Caki2 (cell line): ENCODE measurements around the gene DENND1B. TPM values are rescaled to one million over a fixed set of nuclear protein-coding genes. Genes with fewer than 3 reads are reported as not detected.

Experiments used
- DNase-seq: peaks from one replicate; pipeline ENCODE4 v3.0.0-alpha.2; 2015; ENCODE audit warnings: low read depth
- in situ Hi-C: cut with HindIII; loops from 2 replicates; pipeline ENCODE4 v1.10.0; 2016; ENCODE audit warnings: low sequenced_read_pairs, low pct_unique_long_range_greater_than_20kb, mixed read lengths
- total RNA-seq: library from RNA; depleted of rRNA; stranded (reverse); fragments of >200 nt; shearing (Covaris generic); gene quantifications from 2 replicates; pipeline ENCODE4 v1.2.3, GENCODE V29; 2014; ENCODE audit warnings: low replicate concordance; rRNA removed

Gene DENND1B
- total RNA-seq, 1 experiment from 2014 or later = 5.4 TPM

DNA sequence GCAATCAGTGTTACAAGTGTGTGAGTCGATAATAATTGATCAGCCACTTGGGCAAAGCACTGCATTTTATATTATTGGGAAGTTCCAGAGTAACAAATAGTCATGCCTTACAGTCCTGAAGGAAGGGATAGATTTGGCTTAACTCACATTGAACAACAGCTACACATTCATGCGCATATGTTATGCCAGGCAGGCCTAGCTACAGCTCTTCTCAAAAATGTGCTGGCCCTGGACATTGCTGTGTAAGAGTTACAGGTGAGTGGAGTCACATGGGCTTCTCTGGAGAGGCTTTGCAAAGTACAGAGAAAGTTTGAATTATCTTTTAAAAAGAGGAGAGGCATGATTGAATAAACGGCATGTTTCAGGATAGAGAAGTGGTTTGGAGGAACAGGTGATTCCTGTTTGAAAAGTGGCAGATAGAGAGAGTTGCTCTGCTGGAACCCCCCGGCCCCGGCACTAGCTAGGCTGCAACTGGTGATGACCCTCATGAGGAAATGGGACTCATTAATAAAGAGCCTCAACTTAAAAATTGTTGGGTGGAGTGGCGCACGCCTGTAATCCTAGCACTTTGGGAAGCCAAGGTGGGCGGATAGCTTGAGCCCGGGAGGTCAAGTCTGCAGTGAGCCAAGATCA, 306.6 kb downstream of the DENND1B start:
- no peak for DNase-seq
- in situ Hi-C loops = no loop called here

DNA sequence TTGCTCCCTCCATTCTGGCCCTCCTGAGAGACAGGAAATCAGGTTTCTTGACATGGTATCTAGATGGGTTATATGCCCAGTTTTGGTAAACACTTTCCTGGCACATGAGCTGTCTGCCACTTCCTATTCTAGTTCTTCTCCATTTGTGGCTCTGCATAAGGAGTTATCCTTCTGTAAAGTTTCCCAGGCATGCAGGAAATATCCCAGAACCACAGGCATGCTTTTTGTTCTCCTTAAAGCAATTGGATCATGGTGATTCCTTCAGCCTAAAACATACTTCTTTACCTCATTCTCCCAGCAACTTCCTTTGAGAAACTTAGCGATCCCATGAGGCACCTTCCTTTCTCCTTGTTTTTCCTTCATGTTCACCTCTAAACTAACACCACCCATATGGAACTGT, 307.4 kb downstream of the DENND1B start:
- in situ Hi-C loops = no loop called here

DNA sequence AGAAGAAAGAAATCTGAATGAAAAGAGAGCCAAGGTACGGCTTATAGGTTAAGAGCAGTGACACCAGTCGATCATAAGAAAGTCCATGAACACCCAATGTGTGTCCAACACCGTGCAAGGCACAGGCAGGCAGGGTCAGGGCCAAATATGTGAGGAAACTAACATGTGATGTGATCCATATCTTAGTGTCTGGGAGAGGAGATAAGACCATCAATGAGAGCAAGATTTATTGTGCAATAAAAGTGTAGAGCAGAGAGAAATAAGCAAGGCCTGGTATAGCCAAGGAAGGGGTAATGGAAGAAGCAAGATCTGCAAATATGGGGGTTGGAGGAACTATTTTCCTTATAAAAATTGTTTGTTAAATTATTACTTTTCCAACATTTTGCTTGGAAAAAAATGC, 308.5 kb downstream of the DENND1B start:
- no peak for DNase-seq
- in situ Hi-C loops = no loop called here

More for the DNA sequence above, 307.4 kb downstream of the DENND1B start:
- DNase-seq = no peak

DNA sequence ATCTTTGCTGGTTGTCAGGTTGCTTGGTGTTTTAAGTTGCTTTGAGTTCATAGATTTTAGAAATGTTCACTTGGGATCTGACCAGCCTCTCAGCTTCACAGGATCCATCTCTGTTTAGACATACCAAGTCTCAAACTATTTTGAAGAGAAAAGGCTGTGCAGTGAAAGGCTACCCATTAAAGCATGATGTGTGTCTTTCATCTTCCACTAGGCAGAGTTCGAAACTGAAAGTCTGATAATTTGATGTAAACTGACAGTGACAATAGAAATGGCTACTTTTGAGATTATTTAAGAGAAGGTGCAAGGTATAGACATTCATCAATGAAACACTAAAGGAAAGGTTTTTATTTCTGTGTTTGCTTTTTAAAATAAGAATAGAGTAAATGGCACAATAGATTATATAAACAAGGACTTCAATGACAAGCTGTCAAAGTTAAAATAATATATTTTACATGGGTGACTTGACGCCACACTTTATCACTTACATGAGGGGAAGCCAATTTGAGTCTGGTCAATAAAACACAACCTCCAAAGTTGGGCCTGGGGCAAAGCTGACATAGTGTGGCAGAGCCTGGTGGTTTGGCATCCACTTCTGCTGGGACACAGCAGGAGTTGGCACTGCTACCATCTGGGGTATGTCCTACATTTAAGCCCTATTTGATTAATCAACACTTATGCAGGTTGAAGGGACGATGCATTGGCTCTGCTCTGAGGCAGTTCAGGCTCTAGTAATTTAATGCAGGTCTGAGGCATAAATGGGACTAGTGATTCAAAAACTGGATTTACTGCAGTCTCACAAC, 309.6 kb downstream of the DENND1B start:
- in situ Hi-C loops = no loop called here
- no peak for DNase-seq

DNA sequence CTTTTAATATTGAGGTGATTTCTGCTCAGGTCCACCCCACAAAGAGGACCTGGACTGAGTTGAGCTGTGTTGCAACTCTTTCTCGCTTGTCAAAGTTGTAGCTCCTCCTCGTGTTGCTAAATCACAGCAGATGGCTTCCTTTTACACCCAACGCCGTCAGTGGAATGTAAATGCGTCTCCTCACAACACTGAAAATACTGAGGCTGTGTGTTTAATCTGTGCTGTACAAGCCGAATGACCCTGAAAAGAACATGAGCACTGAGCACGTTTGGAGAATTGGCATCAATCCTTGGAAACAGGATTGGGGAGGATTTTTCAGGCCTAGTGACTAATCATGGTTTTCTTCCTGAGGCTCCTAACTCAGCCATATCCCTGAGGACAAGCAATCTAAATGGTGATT, 311.2 kb downstream of the DENND1B start:
- no peak for DNase-seq
- in situ Hi-C loops = no loop called here

DNA sequence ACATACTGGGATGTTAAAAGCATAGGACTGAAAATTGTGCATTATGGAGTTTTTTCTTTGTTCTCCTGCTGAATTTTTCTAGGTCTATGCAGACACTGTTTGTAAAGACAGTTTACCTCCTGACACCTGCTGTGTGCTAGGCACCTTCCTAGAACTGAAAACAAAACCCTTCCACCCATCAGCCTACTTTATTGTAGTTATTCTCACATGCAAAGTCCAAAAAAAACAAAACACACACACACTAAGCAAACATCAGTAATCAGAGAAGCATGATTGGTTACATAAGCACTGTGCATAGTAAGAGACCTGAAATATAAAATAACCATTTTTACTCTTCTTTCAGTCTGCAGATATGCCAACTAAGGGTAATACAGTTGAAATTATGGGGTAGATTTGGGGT, 312.1 kb downstream of the DENND1B start:
- in situ Hi-C loops = no loop called here
- no peak for DNase-seq

DNA sequence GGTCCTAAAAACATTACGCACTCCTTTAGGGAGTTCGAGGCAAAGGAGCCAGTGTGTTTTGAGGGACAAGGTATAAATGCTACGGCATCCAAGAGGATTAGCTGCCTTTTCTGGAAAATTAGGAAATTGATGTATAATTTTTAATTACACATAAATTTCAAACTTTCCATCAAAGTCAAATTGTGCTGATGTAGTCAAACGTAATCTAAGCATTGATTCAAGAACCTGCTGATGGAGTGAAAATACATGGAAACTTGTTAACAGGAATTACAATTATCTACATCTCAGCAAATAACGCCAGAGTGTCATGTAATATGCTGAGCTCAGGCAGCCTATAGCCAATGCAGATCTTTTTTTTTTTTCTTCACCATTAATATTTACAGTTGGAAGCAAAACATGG, 312.7 kb downstream of the DENND1B start:
- DNase-seq = no peak
- in situ Hi-C loops = no loop called here

Other genes starting within 250 kb of the DENND1B start
- 3.9 and 14.0 TPM in 2 replicates for gene C1orf53, start 127.2 kb upstream of the DENND1B start, total RNA-seq
- not detected in 2 replicates for gene LHX9, start 141.9 kb upstream of the DENND1B start, total RNA-seq